BJ (cell line): ENCODE measurements around the gene CKMT1B. TPM values are rescaled to one million over a fixed set of nuclear protein-coding genes. Genes with fewer than 3 reads are reported as not detected.
"Not testable (repeated sequence)": the region's sequence is repeated elsewhere in the genome, so short reads cannot be mapped to it uniquely, and the experiment has no call there.

Experiments
- CTCF ChIA-PET: fragments of 350-600 bp; formaldehyde crosslinking; extraction: SDS; loops from one replicate; lab custom pipeline; 2021; ENCODE audit warnings: antibody characterized with exemption, inconsistent platforms; lab: Yijun Ruan, JAX
- POLR2A ChIA-PET: fragments of 300-600 bp; sonication (Branson Sonifier 250); formaldehyde crosslinking; extraction: SDS; loops from one replicate; lab custom pipeline; 2021; ENCODE audit warnings: antibody characterized with exemption; lab: Charles Lee
- DNase-seq: peaks from one replicate; pipeline ENCODE4 v3.0.0-alpha.2; 2011; ENCODE audit warnings: low read depth
- H3K27me3 ChIP-seq: 2 replicates; pipeline ENCODE4 v1.6.0; 2011; ENCODE audit warnings: low read length; ENCODE audit not compliant: control insufficient read depth, insufficient read depth
- H3K36me3 ChIP-seq: 2 replicates; pipeline ENCODE4 v1.5.1; 2011; ENCODE audit warnings: low read length; ENCODE audit not compliant: control insufficient read depth, insufficient read depth
- H3K4me3 ChIP-seq: 2 replicates; pipeline ENCODE4 v1.5.1; 2011; ENCODE audit warnings: low read depth, mild to moderate bottlenecking, control low read depth, low read length
- CTCF ChIP-seq: IDR thresholded peaks from 2 replicates; pipeline ENCODE4 v1.5.1; 2011; ENCODE audit warnings: low read depth, mild to moderate bottlenecking, control low read depth, inconsistent platforms, low read length, moderate library complexity; ENCODE audit not compliant: insufficient read depth
- polyA plus RNA-seq: library from polyadenylated mRNA; depleted of rRNA; stranded (reverse); fragments of >200 nt; gene quantifications from 2 replicates; pipeline ENCODE4 v1.2.3, GENCODE V29; 2011; rRNA removed
- small RNA-seq: library from RNA; depleted of rRNA; stranded (forward); fragments of <200 nt; gene quantifications from one replicate; pipeline ENCODE3, GENCODE V24; 2012; ENCODE audit warnings: low replicate concordance, low read depth; ENCODE audit not compliant: insufficient read length

CKMT1B gene
- polyA plus RNA-seq, 1 experiment, result 0.25 TPM

GRCh38 chr15:43617750-43618149 lies 23.9 kb downstream of the CKMT1B start:
- H3K36me3 ChIP-seq, H3K27me3 ChIP-seq, CTCF ChIA-PET, DNase-seq, H3K4me3 ChIP-seq, POLR2A ChIA-PET: not testable (repeated sequence)

- CTCF ChIA-PET, DNase-seq, H3K36me3 ChIP-seq, H3K27me3 ChIP-seq, H3K4me3 ChIP-seq, POLR2A ChIA-PET: not testable (repeated sequence)
These were observed 24.9 kb downstream of the CKMT1B start, which contains the start of gene STRC for GRCh38 chr15:43618700-43619099. Gene STRC, minus strand, starts transcription at chr15:43618800. Its CDS starts 78 bp downstream, at chr15:43618722.

DNA sequence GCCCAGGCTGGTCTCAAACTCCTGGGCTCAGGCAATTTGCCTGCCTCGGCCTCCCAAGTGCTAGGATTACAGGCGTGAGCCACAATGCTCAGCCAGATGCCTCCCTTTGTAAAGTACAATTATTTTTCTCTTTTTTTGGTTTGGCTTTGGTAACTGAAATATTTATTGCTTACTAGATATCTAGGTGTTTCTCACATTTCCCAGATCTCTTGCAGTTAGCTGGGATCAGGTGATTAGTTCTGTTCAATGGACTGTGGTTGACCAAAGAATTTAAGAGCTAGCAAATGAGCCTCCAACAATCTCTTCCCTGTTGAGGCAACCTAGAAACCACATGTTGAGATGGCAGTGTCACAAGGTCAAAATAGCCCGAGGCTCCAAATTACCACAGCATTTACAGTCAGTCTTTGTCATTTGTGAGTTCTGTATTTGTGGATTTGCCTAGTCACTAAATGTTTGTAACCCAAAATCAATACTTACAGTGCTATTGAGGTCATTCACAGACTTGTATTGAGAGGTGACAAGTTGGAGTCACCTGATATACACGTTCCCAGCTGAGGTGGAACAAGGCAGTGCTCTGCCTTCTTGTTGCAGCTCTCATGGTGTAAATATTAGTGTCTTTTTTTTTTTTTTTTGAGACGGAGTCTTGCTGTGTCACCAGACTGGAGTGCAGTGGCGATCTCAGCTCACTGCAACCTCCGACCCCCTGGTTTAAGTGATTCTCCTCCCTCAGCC lies 28.4 kb downstream of the CKMT1B start:
- DNase-seq, POLR2A ChIA-PET, H3K27me3 ChIP-seq, H3K36me3 ChIP-seq, CTCF ChIA-PET, H3K4me3 ChIP-seq: not testable (repeated sequence)

- Histone ChIP-seq H3K36me3 (no peaks in the 10 kb centered on the region), H3K27me3 (no peaks in the 10 kb centered on the region), H3K4me3 (no peak overlapping the region)
- POLR2A ChIA-PET, result no interaction called here
- no peak for DNase-seq
- CTCF ChIA-PET, result interaction anchor here (0.8 kb wide), 1 partner anchor 21 kb away, joined by 3 read pairs; no protein-coding TSS in a partner anchor
- TF ChIP-seq CTCF, result no peak
These were observed 31.3 kb downstream of the CKMT1B start for GRCh38 chr15:43625106-43625505.

GRCh38 chr15:43626937-43627336 lies 33.1 kb downstream of the CKMT1B start:
- POLR2A ChIA-PET, H3K36me3 ChIP-seq, DNase-seq, CTCF ChIA-PET, H3K4me3 ChIP-seq, H3K27me3 ChIP-seq: not testable (repeated sequence)

DNA sequence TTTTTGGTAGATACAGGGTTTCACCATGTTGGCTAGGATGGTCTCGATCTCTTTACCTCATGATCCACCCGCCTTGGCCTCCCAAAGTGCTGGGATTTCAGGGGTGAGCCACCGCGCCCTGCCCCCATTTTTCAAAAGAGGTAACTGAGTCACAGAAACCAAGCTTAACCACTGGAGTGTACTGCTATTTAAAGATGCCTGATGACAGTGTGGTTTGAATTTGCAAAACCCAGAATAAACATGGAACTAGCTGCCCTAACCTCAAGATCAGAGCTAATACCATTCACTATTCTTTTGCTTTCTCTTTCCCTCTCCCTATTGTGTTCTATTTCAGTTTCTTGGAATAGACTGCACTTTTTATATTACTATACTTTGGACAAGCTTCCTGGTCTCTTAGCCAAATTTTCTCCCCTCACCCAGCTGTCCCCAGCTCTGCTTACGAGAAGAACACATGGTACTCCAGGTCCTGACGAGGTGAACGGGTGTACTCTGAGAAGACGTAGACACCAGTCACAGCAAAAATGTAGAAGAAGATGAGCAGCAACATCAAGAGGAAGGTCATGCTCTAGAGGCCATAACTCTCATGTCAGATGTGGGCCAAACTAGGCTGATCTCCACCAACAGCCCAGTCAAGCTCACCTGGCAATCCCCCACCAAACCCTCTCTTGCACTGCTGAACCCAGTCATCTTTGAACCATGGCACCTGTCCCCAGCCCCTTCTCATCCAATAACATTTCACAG lies 44.8 kb downstream of the CKMT1B start:
- DNase-seq, H3K27me3 ChIP-seq, H3K36me3 ChIP-seq, CTCF ChIA-PET, POLR2A ChIA-PET, H3K4me3 ChIP-seq: not testable (repeated sequence)

Small RNAs within 50 kb of the gene (small RNA-seq; reads per million reads assigned to genes)
- gene PDIA3P2, result not detected
- not detected for gene RNU6-554P
- gene RNU6-610P, result not detected

Other genes starting within 250 kb of the CKMT1B start
- gene ZSCAN29, start 223.0 kb upstream of the CKMT1B start, polyA plus RNA-seq, result 6.4 TPM in 2 replicates
- 10.2 and 10.3 TPM in 2 replicates for gene TUBGCP4, start 222.9 kb upstream of the CKMT1B start, polyA plus RNA-seq
- 48.3 and 59.9 TPM in 2 replicates for gene TP53BP1, start 100.9 kb upstream of the CKMT1B start, polyA plus RNA-seq
- 32.9 and 54.0 TPM in 2 replicates for gene MAP1A, start 76.4 kb upstream of the CKMT1B start, polyA plus RNA-seq
- gene PPIP5K1, start 3.8 kb upstream of the CKMT1B start, polyA plus RNA-seq, result 24.1 and 29.2 TPM in 2 replicates
- gene STRC, start 24.8 kb downstream of the CKMT1B start, polyA plus RNA-seq, result not detected in 2 replicates
- gene CATSPER2, start 54.8 kb downstream of the CKMT1B start, polyA plus RNA-seq, result 1.1 and 1.9 TPM in 2 replicates
- 0.17 TPM in 1 of 2 replicates, not detected in the other for gene CKMT1A, start 99.8 kb downstream of the CKMT1B start, polyA plus RNA-seq
- 199 and 425 TPM in 2 replicates for gene PDIA3, start 152.4 kb downstream of the CKMT1B start, polyA plus RNA-seq
- 1.2 and 2.0 TPM in 2 replicates for gene ELL3, start 182.9 kb downstream of the CKMT1B start, polyA plus RNA-seq
- 848 and 929 TPM in 2 replicates for gene SERF2, start 198.3 kb downstream of the CKMT1B start, polyA plus RNA-seq
- 0.04 TPM in 1 of 2 replicates, not detected in the other for gene SERINC4, start 206.2 kb downstream of the CKMT1B start, polyA plus RNA-seq
- gene HYPK, start 206.6 kb downstream of the CKMT1B start, polyA plus RNA-seq, result 3.4 and 7.8 TPM in 2 replicates
- gene MFAP1, start 230.7 kb downstream of the CKMT1B start, polyA plus RNA-seq, result 13.1 and 23.4 TPM in 2 replicates
- 1.5 and 3.4 TPM in 2 replicates for gene WDR76, start 233.0 kb downstream of the CKMT1B start, polyA plus RNA-seq